SK-N-SH treated with all-trans-retinoic acid at 6 μM for 48 hours (cell line): ENCODE data around the gene KRTCAP2.

Source experiments
- ATAC-seq: fragments of 200-7000 bp; cut with Tn5 transposase; 3 replicates; pipeline ENCODE4 v1.9.1; 2020; ENCODE audit warnings: mild to moderate bottlenecking, moderate library complexity
- ARNTL ChIP-seq: fragments of 450-650 bp; formaldehyde crosslinking; IDR thresholded peaks from 2 replicates; pipeline ENCODE4 v1.5.0; 2020; ENCODE audit warnings: low read depth, mild to moderate bottlenecking, moderate library complexity, borderline replicate concordance
- BACH2 ChIP-seq: fragments of 250-450 bp; sonication (Bioruptor Pico); IDR thresholded peaks from 2 replicates; pipeline ENCODE4 v1.9.0; 2021; ENCODE audit warnings: mild to moderate bottlenecking, borderline replicate concordance
- CREB5 ChIP-seq: fragments of 250-450 bp; sonication (Bioruptor Pico); IDR thresholded peaks from 2 replicates; pipeline ENCODE4 v1.5.1; 2020; ENCODE audit warnings: low read depth, mild to moderate bottlenecking, moderate library complexity
- CSDC2 ChIP-seq: fragments of 250-450 bp; sonication (Bioruptor Pico); IDR thresholded peaks from 2 replicates; pipeline ENCODE4 v1.5.0; 2020; ENCODE audit warnings: mild to moderate bottlenecking, moderate library complexity
- CSRNP3 ChIP-seq: fragments of 250-450 bp; sonication (Bioruptor Pico); IDR thresholded peaks from 2 replicates; pipeline ENCODE4 v1.5.1; 2021; ENCODE audit warnings: mild to moderate bottlenecking, moderate library complexity
- ESRRG ChIP-seq: fragments of 250-450 bp; sonication (Bioruptor Pico); IDR thresholded peaks from 2 replicates; pipeline ENCODE4 v1.6.1; 2021; ENCODE audit warnings: mild to moderate bottlenecking
- GLIS3 ChIP-seq: fragments of 250-450 bp; sonication (Bioruptor Pico); IDR thresholded peaks from 2 replicates; pipeline ENCODE4 v1.5.0; 2020; ENCODE audit warnings: mild to moderate bottlenecking, moderate library complexity
- ISL1 ChIP-seq: fragments of 250-450 bp; sonication (Bioruptor Pico); IDR thresholded peaks from 2 replicates; pipeline ENCODE4 v2.1.2; 2022; ENCODE audit warnings: mild to moderate bottlenecking, moderate library complexity
- OSR1 ChIP-seq: fragments of 250-450 bp; sonication (Bioruptor Pico); IDR thresholded peaks from 2 replicates; pipeline ENCODE4 v1.8.0; 2022; ENCODE audit warnings: moderate library complexity, mild to moderate bottlenecking, inconsistent platforms
- PATZ1 ChIP-seq: fragments of 250-450 bp; sonication (Bioruptor Pico); IDR thresholded peaks from 2 replicates; pipeline ENCODE4 v1.8.0; 2020; ENCODE audit warnings: mild to moderate bottlenecking, moderate library complexity, borderline replicate concordance
- POU6F1 ChIP-seq: fragments of 250-450 bp; sonication (Bioruptor Pico); IDR thresholded peaks from 2 replicates; pipeline ENCODE4 v1.8.0; 2021; ENCODE audit warnings: low read depth, mild to moderate bottlenecking, moderate library complexity, borderline replicate concordance
- PPARA ChIP-seq: fragments of 250-450 bp; sonication (Bioruptor Pico); IDR thresholded peaks from 2 replicates; pipeline ENCODE4 v1.5.0; 2020; ENCODE audit warnings: mild to moderate bottlenecking, borderline replicate concordance
- RARB ChIP-seq: fragments of 250-450 bp; sonication (Bioruptor Pico); IDR thresholded peaks from 2 replicates; pipeline ENCODE4 v1.8.0; 2021; ENCODE audit warnings: mild to moderate bottlenecking, moderate library complexity
- SNAI2 ChIP-seq: fragments of 250-450 bp; sonication (Bioruptor Pico); IDR thresholded peaks from 2 replicates; pipeline ENCODE4 v1.5.0; 2020; ENCODE audit warnings: mild to moderate bottlenecking, moderate library complexity
- TCF4 ChIP-seq: fragments of 250-450 bp; sonication (Bioruptor Pico); IDR thresholded peaks from 2 replicates; pipeline ENCODE4 v1.8.0; 2021; ENCODE audit warnings: mild to moderate bottlenecking, moderate library complexity, borderline replicate concordance
- TOX ChIP-seq: fragments of 250-450 bp; sonication (Bioruptor Pico); IDR thresholded peaks from 2 replicates; pipeline ENCODE4 v1.8.0; 2021; ENCODE audit warnings: mild to moderate bottlenecking, moderate library complexity, borderline replicate concordance
- TSHZ2 ChIP-seq: fragments of 250-450 bp; sonication (Bioruptor Pico); IDR thresholded peaks from 2 replicates; pipeline ENCODE4 v1.5.0; 2020; ENCODE audit warnings: mild to moderate bottlenecking, moderate library complexity
- ZC3H10 ChIP-seq: fragments of 250-450 bp; sonication (Bioruptor Pico); IDR thresholded peaks from 2 replicates; pipeline ENCODE4 v1.5.1; 2021; ENCODE audit warnings: mild to moderate bottlenecking, moderate library complexity
- ZFP3 ChIP-seq: fragments of 250-450 bp; sonication (Bioruptor Pico); IDR thresholded peaks from 2 replicates; pipeline ENCODE4 v1.5.0; 2020; ENCODE audit warnings: mild to moderate bottlenecking, moderate library complexity
- ZFP30 ChIP-seq: fragments of 450-650 bp; formaldehyde crosslinking; IDR thresholded peaks from 2 replicates; pipeline ENCODE4 v1.5.0; 2022; ENCODE audit warnings: mild to moderate bottlenecking, moderate library complexity
- ZNF565 ChIP-seq: fragments of 450-650 bp; formaldehyde crosslinking; conservative IDR thresholded peaks from 2 replicates; pipeline ENCODE4 v1.5.0; 2020; ENCODE audit warnings: low read depth, mild to moderate bottlenecking, moderate library complexity
- ZNF70 ChIP-seq: fragments of 450-650 bp; formaldehyde crosslinking; IDR thresholded peaks from 2 replicates; pipeline ENCODE4 v1.5.0; 2020; ENCODE audit warnings: mild to moderate bottlenecking, moderate library complexity
- ZNF8 ChIP-seq: fragments of 450-650 bp; formaldehyde crosslinking; IDR thresholded peaks from 2 replicates; pipeline ENCODE4 v1.5.0; 2020; ENCODE audit warnings: mild to moderate bottlenecking, moderate library complexity

KRTCAP2 gene

GRCh38 chr1:155187456-155187891 is 14.4 kb upstream of the KRTCAP2 start:
- no peak for TF ChIP-seq ESRRG
- no peak for TF ChIP-seq ZC3H10 (CRISPR knock-in tag)
- ATAC-seq, result peak; percentile 6

GRCh38 chr1:155186794-155187455 is 13.8 kb upstream of the KRTCAP2 start:
- ATAC-seq, result peak; percentile 9
- TF ChIP-seq CSRNP3 (CRISPR knock-in tag) (no peak), OSR1 (CRISPR knock-in tag) (no peak), ZFP3 (no peak), CREB5 (CRISPR knock-in tag) (no peak), POU6F1 (no peak), BACH2 (CRISPR knock-in tag) (no peak), ZC3H10 (CRISPR knock-in tag) (no peak), RARB (CRISPR knock-in tag) (no peak), ZFP30 (CRISPR knock-in tag) (no peak), ZNF70 (CRISPR knock-in tag) (no peak), ZNF565 (CRISPR knock-in tag) (no peak), ARNTL (no peak), TCF4 (CRISPR knock-in tag) (no peak), SNAI2 (no peak), TOX (no peak), ESRRG (no peak), PPARA (CRISPR knock-in tag) (no peak), GLIS3 (no peak), ISL1 (no peak)

- peak; percentile 14 for ATAC-seq
- TF ChIP-seq OSR1 (CRISPR knock-in tag) (no peak), POU6F1 (no peak), ARNTL (no peak), CSDC2 (CRISPR knock-in tag) (no peak), ESRRG (no peak), CREB5 (CRISPR knock-in tag) (no peak), TOX (no peak), BACH2 (CRISPR knock-in tag) (no peak), ZNF8 (CRISPR knock-in tag) (no peak), RARB (CRISPR knock-in tag) (no peak), TSHZ2 (CRISPR knock-in tag) (no peak), ZNF70 (CRISPR knock-in tag) (no peak), ZFP30 (CRISPR knock-in tag) (no peak), ZFP3 (no peak), ISL1 (no peak), SNAI2 (no peak), PPARA (CRISPR knock-in tag) (no peak), ZC3H10 (CRISPR knock-in tag) (no peak), GLIS3 (no peak), PATZ1 (CRISPR knock-in tag) (no peak)
- TF ChIP-seq, all 23 proteins: peak for 0
Measured at GRCh38 chr1:155186067-155186793, 13.1 kb upstream of the KRTCAP2 start.
